T-helper 1 cell treated with Interleukin-12 subunit alpha and Interleukin-12 subunit beta and Interleukin-4 antibody, amounts not matched to agents 30 μg/mL and 1 μg/mL, for 36 hours (primary cell): ENCODE data around the gene VPS51.

Experiments
- H3K27ac Mint-ChIP-seq: one replicate; pipeline ENCODE4 v1.8.0; 2021; ENCODE audit warnings: mild to moderate bottlenecking, mixed read lengths
- H3K27me3 Mint-ChIP-seq: one replicate; pipeline ENCODE4 v1.8.0; 2021; ENCODE audit warnings: low read depth, mixed read lengths
- H3K36me3 Mint-ChIP-seq: one replicate; pipeline ENCODE4 v1.8.0; 2021; ENCODE audit warnings: low read depth, mixed read lengths
- H3K4me1 Mint-ChIP-seq: one replicate; pipeline ENCODE4 v1.8.0; 2021; ENCODE audit warnings: low read depth, mixed read lengths
- H3K4me3 Mint-ChIP-seq: one replicate; pipeline ENCODE4 v1.8.0; 2021; ENCODE audit warnings: mild to moderate bottlenecking, moderate library complexity, mixed read lengths
- H3K9me3 Mint-ChIP-seq: one replicate; pipeline ENCODE4 v1.8.0; 2021; ENCODE audit warnings: mixed read lengths

The VPS51 gene

DNA sequence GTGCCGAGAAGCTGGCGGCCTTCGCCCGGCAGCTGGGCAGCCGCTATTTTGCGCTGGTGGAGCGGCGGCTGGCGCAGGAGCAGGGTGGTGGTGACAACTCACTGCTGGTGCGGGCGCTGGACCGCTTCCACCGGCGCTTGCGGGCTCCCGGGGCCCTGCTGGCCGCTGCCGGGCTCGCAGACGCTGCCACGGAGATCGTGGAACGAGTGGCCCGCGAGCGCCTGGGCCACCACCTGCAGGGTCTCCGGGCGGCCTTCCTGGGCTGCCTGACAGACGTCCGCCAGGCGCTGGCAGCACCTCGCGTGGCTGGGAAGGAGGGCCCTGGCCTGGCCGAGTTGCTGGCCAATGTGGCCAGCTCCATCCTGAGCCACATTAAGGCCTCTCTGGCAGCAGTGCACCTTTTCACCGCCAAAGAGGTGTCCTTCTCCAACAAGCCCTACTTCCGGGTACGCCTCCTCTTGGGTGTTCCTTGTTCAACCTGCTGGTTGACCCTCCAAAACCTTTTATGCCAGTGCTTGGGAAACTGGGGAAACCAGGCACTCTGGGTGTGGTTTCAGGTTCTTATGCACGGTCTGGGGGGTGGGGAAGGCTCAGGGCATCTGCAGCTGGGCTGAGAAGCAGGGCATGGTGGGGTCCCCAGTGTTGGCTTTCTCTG lies 12.6 kb downstream of the VPS51 start:
- H3K27ac Mint-ChIP-seq, result no peak overlapping the region
- no peaks in the 10 kb centered on the region for H3K9me3 Mint-ChIP-seq
- H3K4me1 Mint-ChIP-seq, result peaks cover 27% of the 10 kb centered on the region
- H3K27me3 Mint-ChIP-seq, result no peaks in the 10 kb centered on the region
- peaks cover 15% of the 10 kb centered on the region for H3K36me3 Mint-ChIP-seq
- no peak overlapping the region for H3K4me3 Mint-ChIP-seq

DNA sequence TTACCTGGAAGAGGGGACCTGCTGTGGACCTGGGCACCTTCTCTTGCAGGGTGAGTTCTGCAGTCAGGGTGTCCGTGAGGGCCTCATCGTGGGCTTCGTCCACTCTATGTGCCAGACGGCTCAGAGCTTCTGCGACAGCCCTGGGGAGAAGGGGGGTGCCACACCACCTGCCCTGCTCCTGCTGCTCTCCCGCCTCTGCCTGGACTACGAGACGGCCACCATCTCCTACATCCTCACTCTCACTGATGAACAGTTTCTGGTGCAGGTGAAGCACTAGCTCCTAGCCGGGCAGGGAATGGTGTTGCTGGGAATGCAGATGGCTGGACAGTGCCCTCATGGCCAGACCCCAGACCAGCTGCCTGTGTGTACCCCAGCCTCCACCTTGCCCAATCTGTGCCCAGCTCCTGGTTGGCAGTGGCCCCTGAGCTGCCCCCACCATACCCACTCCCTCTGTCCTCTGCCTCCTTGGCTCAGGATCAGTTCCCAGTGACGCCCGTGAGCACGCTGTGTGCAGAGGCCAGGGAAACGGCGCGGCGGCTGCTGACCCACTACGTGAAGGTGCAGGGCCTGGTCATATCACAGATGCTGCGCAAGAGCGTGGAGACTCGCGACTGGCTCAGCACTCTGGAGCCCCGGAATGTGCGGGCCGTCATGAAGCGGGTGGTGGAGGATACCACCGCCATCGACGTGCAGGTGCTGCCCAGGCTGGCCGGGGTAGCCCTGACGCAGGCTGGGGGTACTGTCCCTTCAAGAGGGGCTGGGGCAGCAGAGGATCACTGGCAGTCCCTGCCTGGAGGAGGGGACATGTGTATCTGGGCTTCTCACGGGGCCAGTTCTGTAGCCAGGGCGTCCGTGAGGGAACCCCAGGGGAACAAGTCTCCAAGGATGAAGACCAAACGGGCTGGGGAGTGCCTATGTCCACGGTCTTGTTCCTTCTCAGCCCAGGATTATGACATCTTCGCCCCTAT lies 13.5 kb downstream of the VPS51 start:
- Mint-ChIP-seq H3K9me3 (no peaks in the 10 kb centered on the region), H3K4me3 (no peak overlapping the region), H3K4me1 (peaks cover 24% of the 10 kb centered on the region), H3K36me3 (peaks cover 13% of the 10 kb centered on the region), H3K27me3 (no peaks in the 10 kb centered on the region), H3K27ac (peak overlapping the region; percentile 21)

DNA sequence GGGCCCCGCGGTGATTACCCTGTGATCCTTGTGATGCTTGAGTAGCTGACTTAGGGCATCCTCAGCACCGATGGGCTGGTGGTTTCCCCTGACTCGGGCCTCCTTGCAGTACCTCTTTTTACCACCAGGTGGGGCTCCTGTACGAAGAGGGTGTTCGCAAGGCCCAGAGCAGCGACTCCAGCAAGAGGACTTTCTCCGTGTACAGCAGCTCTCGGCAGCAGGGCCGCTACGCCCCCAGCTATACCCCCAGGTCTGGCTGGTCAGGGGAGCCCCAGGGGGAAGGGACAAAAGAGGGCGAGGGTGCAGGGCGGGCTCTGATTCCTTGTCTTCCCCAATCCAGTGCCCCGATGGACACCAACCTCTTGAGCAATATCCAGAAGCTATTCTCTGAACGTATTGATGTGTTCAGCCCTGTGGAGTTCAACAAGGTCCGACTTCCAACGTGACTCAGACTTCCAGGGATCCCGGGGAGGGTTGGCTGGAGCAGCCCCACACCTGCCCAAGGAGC lies 14.4 kb downstream of the VPS51 start:
- Mint-ChIP-seq H3K4me3 (peak overlapping the region; percentile 7), H3K36me3 (peaks cover 10% of the 10 kb centered on the region), H3K27ac (peak overlapping the region; percentile 21), H3K4me1 (peaks cover 21% of the 10 kb centered on the region), H3K27me3 (no peaks in the 10 kb centered on the region), H3K9me3 (no peaks in the 10 kb centered on the region)

DNA sequence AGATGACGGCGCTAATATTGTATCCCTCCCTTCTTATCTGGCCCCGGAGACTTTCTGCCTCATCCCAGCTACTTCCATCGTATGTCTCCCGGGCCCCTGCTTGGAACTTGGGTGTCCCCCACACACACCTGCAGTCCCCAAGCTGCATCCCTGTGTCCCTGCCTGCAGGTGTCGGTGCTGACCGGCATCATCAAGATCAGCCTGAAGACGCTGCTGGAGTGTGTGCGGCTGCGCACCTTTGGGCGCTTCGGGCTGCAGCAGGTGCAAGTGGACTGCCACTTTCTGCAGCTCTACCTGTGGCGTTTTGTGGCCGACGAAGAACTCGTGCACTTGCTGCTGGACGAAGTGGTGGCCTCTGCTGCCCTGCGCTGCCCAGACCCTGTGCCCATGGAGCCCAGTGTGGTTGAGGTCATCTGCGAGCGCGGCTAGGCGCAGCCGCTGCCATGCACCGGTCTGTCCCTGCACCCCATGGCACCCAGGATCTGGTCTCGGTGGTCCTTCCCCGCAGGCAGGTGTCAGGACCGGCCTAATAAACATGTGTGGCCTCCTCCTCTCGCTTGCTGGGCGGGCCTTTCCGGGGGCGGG lies 15.2 kb downstream of the VPS51 start:
- Mint-ChIP-seq H3K4me3 (peak overlapping the region; percentile 90), H3K9me3 (no peaks in the 10 kb centered on the region), H3K27me3 (no peaks in the 10 kb centered on the region), H3K27ac (peak overlapping the region; percentile 91), H3K4me1 (peaks cover 21% of the 10 kb centered on the region), H3K36me3 (peaks cover 6% of the 10 kb centered on the region)

- H3K36me3 Mint-ChIP-seq, result peaks cover 3% of the 10 kb centered on the region
- H3K4me3 Mint-ChIP-seq, result peak within 1 kb of the TSS; percentile 90
- H3K27me3 Mint-ChIP-seq, result no peaks in the 10 kb centered on the region
- H3K9me3 Mint-ChIP-seq, result no peaks in the 10 kb centered on the region
- H3K27ac Mint-ChIP-seq, result peak within 1 kb of the TSS; percentile 91
- peaks cover 21% of the 10 kb centered on the region for H3K4me1 Mint-ChIP-seq
Measured at GRCh38 chr11:65111744-65112545, 15.9 kb downstream of the VPS51 start, which contains the start of gene TM7SF2. TM7SF2 (plus strand) TSS chr11:65111872; CDS start chr11:65112016, 144 bp downstream.

GRCh38 chr11:65112546-65113360 lies 16.7 kb downstream of the VPS51 start:
- peak overlapping the region; percentile 74 for H3K27ac Mint-ChIP-seq
- no peaks in the 10 kb centered on the region for H3K9me3 Mint-ChIP-seq
- H3K4me1 Mint-ChIP-seq, result peaks cover 21% of the 10 kb centered on the region
- peak overlapping the region; percentile 90 for H3K4me3 Mint-ChIP-seq
- no peaks in the 10 kb centered on the region for H3K27me3 Mint-ChIP-seq
- H3K36me3 Mint-ChIP-seq, result peaks cover 3% of the 10 kb centered on the region

DNA sequence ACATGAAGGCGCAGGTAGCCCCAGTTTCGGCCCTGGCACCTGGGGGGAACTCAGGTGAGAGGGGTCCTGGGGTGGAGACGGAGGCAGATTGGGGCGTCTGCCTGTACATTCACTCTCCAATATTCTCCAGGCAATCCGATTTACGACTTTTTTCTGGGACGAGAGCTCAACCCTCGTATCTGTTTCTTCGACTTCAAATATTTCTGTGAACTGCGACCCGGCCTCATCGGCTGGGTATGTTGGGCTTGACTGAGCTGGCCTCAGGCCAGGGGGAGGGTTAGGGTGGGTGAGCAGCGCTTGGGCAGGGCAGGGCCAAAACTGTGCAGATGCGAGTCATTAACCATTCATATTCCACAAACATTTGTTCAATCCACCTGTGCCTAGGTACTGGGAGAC lies 17.3 kb downstream of the VPS51 start:
- Mint-ChIP-seq H3K36me3 (peaks cover 6% of the 10 kb centered on the region), H3K9me3 (no peaks in the 10 kb centered on the region), H3K4me1 (peaks cover 24% of the 10 kb centered on the region), H3K27ac (peak overlapping the region; percentile 74), H3K27me3 (no peaks in the 10 kb centered on the region), H3K4me3 (peak overlapping the region; percentile 90)

- peaks cover 10% of the 10 kb centered on the region for H3K36me3 Mint-ChIP-seq
- peaks cover 28% of the 10 kb centered on the region for H3K4me1 Mint-ChIP-seq
- H3K9me3 Mint-ChIP-seq, result no peaks in the 10 kb centered on the region
- H3K4me3 Mint-ChIP-seq, result peak overlapping the region; percentile 90
- H3K27me3 Mint-ChIP-seq, result no peaks in the 10 kb centered on the region
- H3K27ac Mint-ChIP-seq, result peak overlapping the region; percentile 74
Measured at GRCh38 chr11:65113839-65114238, 17.8 kb downstream of the VPS51 start.

GRCh38 chr11:65114538-65115171 lies 18.6 kb downstream of the VPS51 start:
- H3K27ac Mint-ChIP-seq, result peak overlapping the region; percentile 52
- H3K9me3 Mint-ChIP-seq, result no peaks in the 10 kb centered on the region
- peaks cover 31% of the 10 kb centered on the region for H3K4me1 Mint-ChIP-seq
- peak overlapping the region; percentile 25 for H3K4me3 Mint-ChIP-seq
- peaks cover 14% of the 10 kb centered on the region for H3K36me3 Mint-ChIP-seq
- H3K27me3 Mint-ChIP-seq, result no peaks in the 10 kb centered on the region

- peaks cover 27% of the 10 kb centered on the region for H3K4me1 Mint-ChIP-seq
- peak overlapping the region; percentile 85 for H3K4me3 Mint-ChIP-seq
- peaks cover 17% of the 10 kb centered on the region for H3K36me3 Mint-ChIP-seq
- H3K27me3 Mint-ChIP-seq, result no peaks in the 10 kb centered on the region
- H3K27ac Mint-ChIP-seq, result no peak overlapping the region
- no peaks in the 10 kb centered on the region for H3K9me3 Mint-ChIP-seq
Measured at GRCh38 chr11:65115361-65116082, 19.5 kb downstream of the VPS51 start.

DNA sequence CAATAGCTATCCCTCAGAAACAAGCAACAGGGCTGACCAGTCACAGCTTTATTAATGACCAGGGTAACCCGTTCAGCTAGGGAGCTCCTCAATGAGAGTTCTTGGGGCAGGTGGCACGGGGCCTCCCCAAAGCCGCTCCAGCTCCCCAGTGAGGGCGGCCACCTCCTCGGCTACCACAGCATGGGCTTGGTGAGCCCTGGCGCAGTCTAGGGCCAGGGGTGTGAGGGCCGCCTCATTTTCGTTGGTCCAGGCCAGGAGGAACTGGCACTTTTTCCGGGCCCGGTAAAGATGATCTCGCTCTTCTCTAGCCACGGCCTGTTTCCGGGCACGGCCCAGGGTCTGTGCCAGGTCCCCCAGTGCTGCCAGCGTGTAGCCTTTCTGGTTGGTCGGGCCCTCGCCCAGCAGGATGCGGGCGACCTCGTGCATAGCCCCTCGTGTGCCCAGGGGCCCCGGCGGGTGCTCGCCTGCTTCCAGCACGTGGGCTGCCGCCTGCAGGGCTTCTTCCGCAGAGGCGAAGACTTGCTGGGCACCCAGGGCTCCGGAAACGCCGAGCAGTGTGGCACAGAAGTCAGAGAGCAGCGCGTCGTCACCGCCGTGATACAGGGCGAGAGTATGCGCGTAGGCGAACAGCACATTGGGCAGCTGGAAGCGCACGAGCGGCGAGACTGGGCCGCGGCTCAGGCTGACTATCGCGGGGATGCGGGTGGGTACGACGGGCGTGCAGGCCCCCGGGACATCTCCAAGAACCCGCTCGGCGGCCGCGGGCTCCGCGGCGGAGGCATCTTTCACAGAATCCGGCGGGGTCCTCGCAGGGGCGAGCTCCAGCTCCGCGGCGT lies 20.6 kb downstream of the VPS51 start:
- peak overlapping the region; percentile 85 for H3K4me3 Mint-ChIP-seq
- H3K4me1 Mint-ChIP-seq, result peaks cover 26% of the 10 kb centered on the region
- no peaks in the 10 kb centered on the region for H3K27me3 Mint-ChIP-seq
- H3K36me3 Mint-ChIP-seq, result peaks cover 27% of the 10 kb centered on the region
- H3K27ac Mint-ChIP-seq, result peak overlapping the region; percentile 87
- H3K9me3 Mint-ChIP-seq, result no peaks in the 10 kb centered on the region
